ENCODE measurements around the gene SNAPIN. TPM values are rescaled to one million over a fixed set of nuclear protein-coding genes. Genes with fewer than 3 reads are reported as not detected.

The SNAPIN gene
- total RNA-seq, 1 experiment from 2014 or later, result 34.1 TPM

- no peaks in the 10 kb centered on the region for H3K27me3 ChIP-seq (replicated peaks; ENCODE audit: control insufficient read depth, insufficient read depth, low read length)
- Mint-ChIP-seq H3K9me3 (ENCODE audit: unreplicated experiment) (peaks cover 5% of the 10 kb centered on the region), H3K27ac (ENCODE audit: unreplicated experiment) (peak overlapping the region; percentile 20), H3K27me3 (ENCODE audit: insufficient read depth, unreplicated experiment) (no peaks in the 10 kb centered on the region), H3K4me3 (ENCODE audit: unreplicated experiment) (no peak overlapping the region), H3K36me3 (ENCODE audit: insufficient read depth, unreplicated experiment) (peaks cover 44% of the 10 kb centered on the region), H3K4me1 (ENCODE audit: low read depth, unreplicated experiment) (peaks cover 25% of the 10 kb centered on the region)
- ChIA-PET POLR2A (interaction anchor here (0.5 to 1.1 kb wide), 2 partner anchors 17 to 51 kb away, joined by 3 read pairs; partner anchors contain the start of gene S100A16), CTCF (interaction anchor here (1.0 kb wide), 1 partner anchor 12 kb away, joined by 4 read pairs; no protein-coding TSS in a partner anchor)
- no peak for DNase-seq
- H3K9me3 ChIP-seq, result no peaks in the 10 kb centered on the region
- H3K4me3 ChIP-seq (ENCODE audit: low read depth, low read length), result no peak overlapping the region
- H3K4me1 ChIP-seq, result peaks cover 47% of the 10 kb centered on the region
- TF ChIP-seq CTCF (IDR thresholded peaks at IDR 0.05; ENCODE audit: insufficient read depth in 1 of 2, low read depth in 1 of 2, low read length in 1 of 2, severe bottlenecking in 1 of 2, unreplicated experiment in 1 of 2), result no peak
- no peaks in the 10 kb centered on the region; the same call in 1 of the 2 replicates for H3K36me3 ChIP-seq (ENCODE audit: control insufficient read depth, insufficient read depth, low read length)
- intact Hi-C loops (cut with micrococcal nuclease; ENCODE audit: unreplicated experiment), result loop anchor here (5.0 kb wide), 1 partner anchor 112 kb away; no protein-coding TSS in a partner anchor
- BruUV-seq (replicated peaks), result no TSS peak
Measured at GRCh38 chr1:153629971-153630370, 28.5 kb upstream of the SNAPIN start.

GRCh38 chr1:153630384-153630783 lies 28.1 kb upstream of the SNAPIN start:
- Mint-ChIP-seq H3K9me3 (ENCODE audit: unreplicated experiment) (peaks cover 5% of the 10 kb centered on the region), H3K27me3 (ENCODE audit: insufficient read depth, unreplicated experiment) (no peaks in the 10 kb centered on the region), H3K27ac (ENCODE audit: unreplicated experiment) (peak overlapping the region; percentile 6), H3K4me3 (ENCODE audit: unreplicated experiment) (no peak overlapping the region), H3K4me1 (ENCODE audit: low read depth, unreplicated experiment) (peaks cover 25% of the 10 kb centered on the region), H3K36me3 (ENCODE audit: insufficient read depth, unreplicated experiment) (peaks cover 44% of the 10 kb centered on the region)
- ChIA-PET POLR2A (interaction anchor here (0.5 to 1.8 kb wide), 3 partner anchors 14 to 52 kb away, joined by 3 to 7 read pairs (median 3); partner anchors contain the start of genes S100A14 and S100A16), CTCF (interaction anchor here (1.0 kb wide), 1 partner anchor 13 kb away, joined by 4 read pairs; no protein-coding TSS in a partner anchor)
- no peaks in the 10 kb centered on the region; the same call in 1 of the 2 replicates for H3K36me3 ChIP-seq (ENCODE audit: control insufficient read depth, insufficient read depth, low read length)
- no peaks in the 10 kb centered on the region for H3K9me3 ChIP-seq
- no peak for DNase-seq
- H3K4me3 ChIP-seq (ENCODE audit: low read depth, low read length), result no peak overlapping the region
- intact Hi-C loops (cut with micrococcal nuclease; ENCODE audit: unreplicated experiment), result loop anchor here (5.0 kb wide), 1 partner anchor 112 kb away; no protein-coding TSS in a partner anchor
- peaks cover 45% of the 10 kb centered on the region for H3K4me1 ChIP-seq
- no peak for TF ChIP-seq CTCF (IDR thresholded peaks at IDR 0.05; ENCODE audit: insufficient read depth in 1 of 2, low read depth in 1 of 2, low read length in 1 of 2, severe bottlenecking in 1 of 2, unreplicated experiment in 1 of 2)
- BruUV-seq (replicated peaks), result no TSS peak
- H3K27me3 ChIP-seq (replicated peaks; ENCODE audit: control insufficient read depth, insufficient read depth, low read length), result no peaks in the 10 kb centered on the region

GRCh38 chr1:153631047-153632022 lies 27.2 kb upstream of the SNAPIN start:
- CTCF ChIA-PET, result interaction anchor here (0.6 to 0.8 kb wide), 3 partner anchors 55 to 152 kb away, joined by 3 to 5 read pairs (median 3); no protein-coding TSS in a partner anchor

More at GRCh38 chr1:153631047-153632022, 27.2 kb upstream of the SNAPIN start:
- no peak overlapping the region for H3K4me3 ChIP-seq (ENCODE audit: low read depth, low read length)
- Mint-ChIP-seq H3K4me1 (ENCODE audit: low read depth, unreplicated experiment) (peaks cover 21% of the 10 kb centered on the region), H3K4me3 (ENCODE audit: unreplicated experiment) (peak overlapping the region; percentile 40), H3K27me3 (ENCODE audit: insufficient read depth, unreplicated experiment) (no peaks in the 10 kb centered on the region), H3K36me3 (ENCODE audit: insufficient read depth, unreplicated experiment) (peaks cover 44% of the 10 kb centered on the region), H3K9me3 (ENCODE audit: unreplicated experiment) (peaks cover 5% of the 10 kb centered on the region), H3K27ac (ENCODE audit: unreplicated experiment) (peak overlapping the region; percentile 6)
- DNase-seq, result peak in 1 of 2 experiments; percentile 63
- POLR2A ChIA-PET, result interaction anchor here (0.6 to 1.8 kb wide), 5 partner anchors 15 to 96 kb away, joined by 3 to 7 read pairs (median 4); partner anchors contain the start of genes S100A14, S100A6 and SNAPIN
- H3K27me3 ChIP-seq (replicated peaks; ENCODE audit: control insufficient read depth, insufficient read depth, low read length), result no peaks in the 10 kb centered on the region
- H3K9me3 ChIP-seq, result no peaks in the 10 kb centered on the region
- intact Hi-C loops (cut with micrococcal nuclease; ENCODE audit: unreplicated experiment), result loop anchor here (5.0 kb wide), 1 partner anchor 111 kb away; no protein-coding TSS in a partner anchor
- no peak for TF ChIP-seq CTCF (IDR thresholded peaks at IDR 0.05; ENCODE audit: insufficient read depth in 1 of 2, low read depth in 1 of 2, low read length in 1 of 2, severe bottlenecking in 1 of 2, unreplicated experiment in 1 of 2)
- H3K4me1 ChIP-seq, result peaks cover 36% of the 10 kb centered on the region
- BruUV-seq (replicated peaks), result no TSS peak
- no peaks in the 10 kb centered on the region; the same call in 1 of the 2 replicates for H3K36me3 ChIP-seq (ENCODE audit: control insufficient read depth, insufficient read depth, low read length)
